ENCODE data around the gene ZMIZ2. TPM values are rescaled to one million over a fixed set of nuclear protein-coding genes. Genes with fewer than 3 reads are reported as not detected.

ZMIZ2 gene
- total and polyA plus RNA-seq, 2 of the 8 experiments (the other 6 are each of a cell fraction or from before 2014, with no cell fraction given), result 24.4 to 66.4 TPM

DNA sequence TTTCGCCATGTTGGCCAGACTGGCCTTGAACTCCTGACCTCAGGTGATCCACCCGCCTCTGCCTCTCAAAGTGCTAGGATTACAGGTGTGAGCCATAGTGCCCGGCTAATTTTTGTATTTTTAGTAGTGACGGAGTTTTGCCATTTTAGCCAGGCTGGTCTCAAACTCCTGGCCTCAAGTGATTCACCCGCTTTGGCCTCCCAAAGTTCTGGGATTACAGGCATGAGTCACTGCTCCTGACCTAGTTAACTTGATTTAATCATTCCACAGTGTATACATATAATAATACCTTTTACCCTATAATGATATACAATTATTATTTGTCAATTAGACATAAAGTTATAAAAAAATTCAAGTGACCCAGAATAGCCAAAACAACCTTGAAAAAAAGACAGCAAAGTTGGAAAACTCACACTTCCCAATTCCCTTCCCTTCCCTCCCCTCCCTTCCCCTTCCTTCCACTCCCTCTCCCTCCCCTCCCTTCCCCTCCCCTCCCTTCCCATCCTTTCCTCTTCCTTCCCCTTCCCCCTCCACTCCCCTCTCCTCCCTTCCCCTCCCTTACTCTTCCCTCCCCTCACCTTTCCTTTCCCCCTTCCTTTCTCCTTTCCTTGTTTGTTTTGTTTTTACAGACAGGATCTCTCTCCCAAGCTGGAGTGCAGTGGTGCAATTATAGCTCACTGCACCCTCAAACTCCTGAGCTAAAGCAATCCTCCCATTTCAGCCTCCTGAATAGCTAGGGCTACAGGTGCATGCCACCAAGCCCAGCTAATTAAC, 14.8 kb upstream of the ZMIZ2 start:
- WGBS, 2 experiments (ENCODE audit: extremely low coverage in 1 of 2, insufficient coverage in 1 of 2, insufficient read length in 1 of 2, insufficient replicate concordance in 2 of 2, low coverage in 1 of 2, low lambda C conversion rate in 2 of 2, missing lambda C conversion rate in 1 of 2), result 96% methylated on average over 5 of the region's 5 CpGs; no CpG with 5 or more reads in 1 of the 2 experiments
- no peak for TF ChIP-seq EP300 (IDR thresholded peaks at IDR 0.05; ENCODE audit: borderline replicate concordance in 1 of 2, low read depth in 2 of 2, low read length in 2 of 2)
- no peak for TF ChIP-seq RBBP5 (IDR thresholded peaks at IDR 0.05; ENCODE audit: borderline replicate concordance, low read depth, low read length)
- TF ChIP-seq TAF1 (IDR thresholded peaks at IDR 0.05; ENCODE audit: low read depth, low read length), result no peak
- TF ChIP-seq POLR2AphosphoS5 (IDR thresholded peaks at IDR 0.05; ENCODE audit: low read depth, low read length), result no peak
- no peak for TF ChIP-seq EZH2 (IDR thresholded peaks at IDR 0.05; ENCODE audit: low read depth, low read length, severe bottlenecking)
- no peak for TF ChIP-seq BRCA1 (IDR thresholded peaks at IDR 0.05; ENCODE audit: low read depth, low read length)
- TF ChIP-seq, protein P1, sequence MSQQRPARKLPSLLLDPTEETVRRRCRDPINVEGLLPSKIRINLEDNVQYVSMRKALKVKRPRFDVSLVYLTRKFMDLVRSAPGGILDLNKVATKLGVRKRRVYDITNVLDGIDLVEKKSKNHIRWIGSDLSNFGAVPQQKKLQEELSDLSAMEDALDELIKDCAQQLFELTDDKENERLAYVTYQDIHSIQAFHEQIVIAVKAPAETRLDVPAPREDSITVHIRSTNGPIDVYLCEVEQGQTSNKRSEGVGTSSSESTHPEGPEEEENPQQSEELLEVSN (IDR thresholded peaks at IDR 0.05), result no peak
- TF ChIP-seq NANOG (IDR thresholded peaks at IDR 0.05; ENCODE audit: insufficient read depth, low read depth, low read length, poor library complexity, severe bottlenecking), result no peak
- TF ChIP-seq HDAC2 (IDR thresholded peaks at IDR 0.05; ENCODE audit: borderline replicate concordance in 1 of 2, low read depth in 2 of 2, low read length in 2 of 2), result no peak
- TF ChIP-seq CTBP2 (IDR thresholded peaks at IDR 0.05; ENCODE audit: borderline replicate concordance, insufficient read depth, insufficient read length, low read length), result no peak
- no peak for TF ChIP-seq SRF (IDR thresholded peaks at IDR 0.05; ENCODE audit: low read depth, low read length)

More for the DNA sequence above, 14.8 kb upstream of the ZMIZ2 start:
- Histone ChIP-seq H3K27ac (ENCODE audit: low read depth, low read length) (no peak overlapping the region), H4K5ac (ENCODE audit: insufficient read length, low read depth, low read length) (no peak overlapping the region), H3K23ac (ENCODE audit: insufficient read length) (no peak overlapping the region), H2BK15ac (ENCODE audit: low read length) (no peak overlapping the region), H3K18ac (ENCODE audit: extremely low read depth, low read length) (no peak overlapping the region), H3K4ac (replicated peaks; ENCODE audit: insufficient read length, low read depth, low read length) (no peak overlapping the region), H2AK5ac (ENCODE audit: low read depth, low read length) (no peak overlapping the region), H2BK120ac (replicated peaks; ENCODE audit: low read depth, low read length) (no peak overlapping the region), H4K20me1 (replicated peaks in 1 of 2; ENCODE audit: control insufficient read depth in 1 of 2, insufficient read depth in 2 of 2, low read length in 2 of 2) (no peaks in the 10 kb centered on the region), H2AFZ (ENCODE audit: low read length) (no peak overlapping the region), H3K9me3 (ENCODE audit: insufficient read depth in 2 of 2, low read depth in 1 of 2, low read length in 1 of 2) (no peaks in the 10 kb centered on the region), H2BK12ac (ENCODE audit: low read depth, low read length) (no peak overlapping the region), H3K27me3 (replicated peaks in 1 of 4; ENCODE audit: control insufficient read depth in 3 of 4, extremely low read depth in 1 of 4, insufficient read depth in 3 of 4, low read length in 3 of 4) (no peaks in the 10 kb centered on the region), H3K4me2 (ENCODE audit: insufficient read depth in 1 of 2, low read depth in 2 of 2, low read length in 2 of 2) (no peak overlapping the region), H4K8ac (ENCODE audit: extremely low read depth, insufficient read depth, low read length) (no peak overlapping the region), H3K23me2 (ENCODE audit: low read depth, low read length) (no peaks in the 10 kb centered on the region), H3K79me2 (ENCODE audit: control insufficient read depth in 1 of 2, insufficient read depth in 2 of 2, low read length in 2 of 2) (no peaks in the 10 kb centered on the region), H2BK20ac (ENCODE audit: low read length) (no peak overlapping the region), H3K79me1 (ENCODE audit: low read depth, low read length) (no peaks in the 10 kb centered on the region), H3K14ac (ENCODE audit: insufficient read length) (no peak overlapping the region), H3K9ac (replicated peaks in 1 of 4; ENCODE audit: extremely low read depth in 1 of 4, low read depth in 3 of 4, low read length in 3 of 4) (no peak overlapping the region), H3K4me1 (replicated peaks in 1 of 4; ENCODE audit: control insufficient read depth in 3 of 4, insufficient read depth in 4 of 4, low read length in 3 of 4) (no peaks in the 10 kb centered on the region), H4K91ac (replicated peaks; ENCODE audit: insufficient read length, low read length) (no peak overlapping the region), H3K36me3 (ENCODE audit: control insufficient read depth in 2 of 4, insufficient read depth in 4 of 4, low read length in 3 of 4) (no peaks in the 10 kb centered on the region), H3K4me3 (ENCODE audit: extremely low read depth in 1 of 4, insufficient read depth in 2 of 4, low read depth in 3 of 4, low read length in 4 of 4) (no peak overlapping the region), H2BK5ac (ENCODE audit: low read depth, low read length) (no peak overlapping the region), H3K56ac (replicated peaks; ENCODE audit: insufficient read length, low read depth, low read length) (no peak overlapping the region)
- DNase-seq (ENCODE audit: low read depth in 1 of 2, low spot score in 2 of 2) (no peak), FAIRE-seq (no peak)
- POLR2A ChIA-PET (ENCODE audit: partially characterized antibody), result interaction anchor here (1.5 kb wide), 1 partner anchor 15 kb away, joined by 3 read pairs; no protein-coding TSS in a partner anchor
- CTCF ChIA-PET (ENCODE audit: partially characterized antibody), result interaction anchor here (0.7 kb wide), 1 partner anchor 156 kb away, joined by 3 read pairs; no protein-coding TSS in a partner anchor

Data from H1 (cell line).